Measurements from ENCODE around the gene PLEKHH1. TPM values are rescaled to one million over a fixed set of nuclear protein-coding genes. Genes with fewer than 3 reads are reported as not detected.
A peak's percentile ranks its signal among the peaks of the same experiment; 100 is the strongest.

PLEKHH1 gene
- total and polyA plus RNA-seq, 2 experiments from 2014 or later: 12.8 to 19.5 TPM

DNA sequence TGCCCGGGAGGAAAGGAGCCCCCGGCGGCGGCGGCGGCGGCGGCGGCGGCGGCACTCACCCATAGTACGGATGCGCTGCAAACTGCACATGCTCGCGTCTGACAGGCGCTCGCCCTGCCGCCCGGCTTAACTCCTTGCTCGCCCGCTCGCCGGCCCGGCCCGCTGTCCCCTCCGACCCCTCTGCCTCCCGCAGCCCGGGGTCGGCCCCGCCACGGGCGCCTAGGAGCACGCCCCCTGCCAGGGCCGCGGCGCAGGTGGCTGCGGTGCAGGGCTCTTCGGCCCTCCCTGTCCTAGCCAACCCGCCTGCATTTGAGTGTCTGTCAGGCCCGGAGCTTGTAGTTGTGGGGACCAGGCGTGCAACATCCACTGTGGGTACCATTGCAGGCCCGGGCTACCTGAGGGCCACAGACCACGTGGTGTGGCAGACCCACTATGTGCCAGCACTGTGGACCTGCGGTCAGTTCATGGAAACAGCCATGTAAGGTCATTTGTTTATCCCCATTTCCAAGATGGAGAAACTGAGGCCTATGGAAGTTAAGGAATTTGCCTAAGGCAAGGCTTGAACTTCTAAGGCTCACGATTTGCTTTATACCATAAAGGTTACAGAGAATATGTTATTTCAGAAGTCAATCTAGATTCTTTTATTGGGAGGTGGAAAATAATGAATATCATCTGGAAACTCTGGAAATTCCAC lies 17.6 kb upstream of the PLEKHH1 start:
- Histone ChIP-seq H3K27ac (no peak overlapping the region), H3K4me1 (ENCODE audit: insufficient read depth) (peaks cover 22% of the 10 kb centered on the region), H2AFZ (peak overlapping the region; percentile 99), H3K27me3 (peaks cover 21% of the 10 kb centered on the region), H3K4me2 (peak overlapping the region; percentile 96), H3K4me3 (peak overlapping the region; percentile 93), H3K9me2 (replicated peaks; ENCODE audit: insufficient read depth) (no peaks in the 10 kb centered on the region), H3K79me2 (peaks cover 2% of the 10 kb centered on the region), H3K9me3 (ENCODE audit: low read depth) (no peaks in the 10 kb centered on the region), H4K20me1 (ENCODE audit: insufficient read depth, poor library complexity, severe bottlenecking) (no peaks in the 10 kb centered on the region), H3K36me3 (replicated peaks; ENCODE audit: insufficient read depth, low read depth) (no peaks in the 10 kb centered on the region)
- 23% methylated on average over 16 of the region's 45 CpGs for WGBS (ENCODE audit: low lambda C conversion rate, missing lambda C conversion rate)
- TF ChIP-seq, protein P1, sequence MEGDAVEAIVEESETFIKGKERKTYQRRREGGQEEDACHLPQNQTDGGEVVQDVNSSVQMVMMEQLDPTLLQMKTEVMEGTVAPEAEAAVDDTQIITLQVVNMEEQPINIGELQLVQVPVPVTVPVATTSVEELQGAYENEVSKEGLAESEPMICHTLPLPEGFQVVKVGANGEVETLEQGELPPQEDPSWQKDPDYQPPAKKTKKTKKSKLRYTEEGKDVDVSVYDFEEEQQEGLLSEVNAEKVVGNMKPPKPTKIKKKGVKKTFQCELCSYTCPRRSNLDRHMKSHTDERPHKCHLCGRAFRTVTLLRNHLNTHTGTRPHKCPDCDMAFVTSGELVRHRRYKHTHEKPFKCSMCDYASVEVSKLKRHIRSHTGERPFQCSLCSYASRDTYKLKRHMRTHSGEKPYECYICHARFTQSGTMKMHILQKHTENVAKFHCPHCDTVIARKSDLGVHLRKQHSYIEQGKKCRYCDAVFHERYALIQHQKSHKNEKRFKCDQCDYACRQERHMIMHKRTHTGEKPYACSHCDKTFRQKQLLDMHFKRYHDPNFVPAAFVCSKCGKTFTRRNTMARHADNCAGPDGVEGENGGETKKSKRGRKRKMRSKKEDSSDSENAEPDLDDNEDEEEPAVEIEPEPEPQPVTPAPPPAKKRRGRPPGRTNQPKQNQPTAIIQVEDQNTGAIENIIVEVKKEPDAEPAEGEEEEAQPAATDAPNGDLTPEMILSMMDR (IDR thresholded peaks at IDR 0.05; ENCODE audit: poor library complexity): no peak
- TF ChIP-seq EZH2phosphoT487 (IDR thresholded peaks at IDR 0.05; ENCODE audit: low read depth, severe bottlenecking, unreplicated experiment): no peak
- peak; percentile 43 for TF ChIP-seq EZH2 (IDR thresholded peaks at IDR 0.05; ENCODE audit: borderline replicate concordance)
- no peak for DNase-seq (ENCODE audit: low spot score)

DNA sequence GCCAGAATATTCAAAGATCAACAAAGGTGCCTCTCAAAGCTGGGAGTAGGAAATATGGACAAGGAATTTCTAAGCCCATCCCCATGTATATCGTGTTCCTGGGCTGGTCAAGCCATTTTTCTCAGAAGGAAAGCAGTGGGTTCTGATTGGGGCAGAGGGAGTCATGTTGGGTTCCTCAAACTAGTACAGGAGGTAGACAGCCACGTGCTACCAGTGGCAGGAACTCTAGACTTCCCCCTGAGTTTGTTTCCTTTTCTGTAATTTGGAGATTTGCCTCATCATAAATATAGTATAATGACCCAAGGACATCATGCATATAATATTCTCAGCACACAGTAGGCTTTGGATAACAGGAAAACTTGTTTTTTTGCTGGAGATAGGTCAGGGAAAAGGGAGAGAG lies 16.4 kb upstream of the PLEKHH1 start:
- H3K27me3 ChIP-seq: peaks cover 22% of the 10 kb centered on the region
- H3K9me2 ChIP-seq (replicated peaks; ENCODE audit: insufficient read depth): no peaks in the 10 kb centered on the region
- peaks cover 2% of the 10 kb centered on the region for H3K79me2 ChIP-seq
- no peak overlapping the region for H3K4me2 ChIP-seq
- no peak overlapping the region for H2AFZ ChIP-seq
- no peak for TF ChIP-seq EZH2phosphoT487 (IDR thresholded peaks at IDR 0.05; ENCODE audit: low read depth, severe bottlenecking, unreplicated experiment)
- TF ChIP-seq EZH2 (IDR thresholded peaks at IDR 0.05; ENCODE audit: borderline replicate concordance): no peak
- TF ChIP-seq, protein P1 (IDR thresholded peaks at IDR 0.05; ENCODE audit: poor library complexity): no peak
- H3K36me3 ChIP-seq (replicated peaks; ENCODE audit: insufficient read depth, low read depth): no peaks in the 10 kb centered on the region
- DNase-seq (ENCODE audit: low spot score): no peak
- peaks cover 22% of the 10 kb centered on the region for H3K4me1 ChIP-seq (ENCODE audit: insufficient read depth)
- 80% methylated on average over 2 of the region's 2 CpGs for WGBS (ENCODE audit: low lambda C conversion rate, missing lambda C conversion rate)
- H3K4me3 ChIP-seq: no peak overlapping the region
- no peaks in the 10 kb centered on the region for H4K20me1 ChIP-seq (ENCODE audit: insufficient read depth, poor library complexity, severe bottlenecking)
- H3K27ac ChIP-seq: no peak overlapping the region
- no peaks in the 10 kb centered on the region for H3K9me3 ChIP-seq (ENCODE audit: low read depth)

DNA sequence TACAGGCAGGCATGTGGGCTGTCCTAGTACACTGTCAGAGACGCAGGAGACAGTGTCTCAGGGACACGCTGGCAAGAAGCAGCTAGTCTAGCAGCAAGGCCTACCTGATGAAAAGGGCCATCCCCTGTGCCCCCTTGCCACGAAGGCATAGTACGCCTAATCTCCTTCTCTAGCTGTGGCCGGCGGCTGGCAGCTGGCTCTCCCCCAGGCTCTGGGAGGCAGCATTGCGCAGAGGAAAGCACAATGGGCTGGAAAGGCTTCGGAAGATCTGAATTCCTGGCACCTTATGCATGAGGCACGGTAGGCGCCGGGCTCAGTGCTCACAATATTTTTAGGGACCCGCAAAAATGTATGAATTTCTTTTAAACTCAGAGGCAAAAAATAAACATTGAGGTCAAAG lies 16.0 kb upstream of the PLEKHH1 start:
- no peak overlapping the region for H3K27ac ChIP-seq
- H3K4me1 ChIP-seq (ENCODE audit: insufficient read depth): peaks cover 21% of the 10 kb centered on the region
- no peaks in the 10 kb centered on the region for H4K20me1 ChIP-seq (ENCODE audit: insufficient read depth, poor library complexity, severe bottlenecking)
- H3K79me2 ChIP-seq: peaks cover 1% of the 10 kb centered on the region
- TF ChIP-seq EZH2phosphoT487 (IDR thresholded peaks at IDR 0.05; ENCODE audit: low read depth, severe bottlenecking, unreplicated experiment): no peak
- TF ChIP-seq, protein P1 (IDR thresholded peaks at IDR 0.05; ENCODE audit: poor library complexity): peak; percentile 19
- H3K27me3 ChIP-seq: peaks cover 22% of the 10 kb centered on the region
- no peak overlapping the region for H3K4me2 ChIP-seq
- no peaks in the 10 kb centered on the region for H3K9me3 ChIP-seq (ENCODE audit: low read depth)
- no peaks in the 10 kb centered on the region for H3K9me2 ChIP-seq (replicated peaks; ENCODE audit: insufficient read depth)
- peak; percentile 39 for DNase-seq (ENCODE audit: low spot score)
- H3K4me3 ChIP-seq: no peak overlapping the region
- H3K36me3 ChIP-seq (replicated peaks; ENCODE audit: insufficient read depth, low read depth): no peaks in the 10 kb centered on the region
- no peak overlapping the region for H2AFZ ChIP-seq
- WGBS (ENCODE audit: low lambda C conversion rate, missing lambda C conversion rate): 46% methylated on average over 12 of the region's 12 CpGs
